ENCODE results near the gene NPPA. TPM values are rescaled to one million over a fixed set of nuclear protein-coding genes. Genes with fewer than 3 reads are reported as not detected.

The NPPA gene
- total RNA-seq, 1 donor from 2014 or later, result not detected

GRCh38 chr1:11836955-11837766 is 10.4 kb downstream of the NPPA start:
- no peaks in the 10 kb centered on the region for H3K27me3 Mint-ChIP-seq (ENCODE audit: low read depth)
- DNase-seq (ENCODE audit: low spot score), result no peak
- H3K4me1 Mint-ChIP-seq (ENCODE audit: low read depth), result peaks cover 17% of the 10 kb centered on the region
- H3K27ac Mint-ChIP-seq (ENCODE audit: unreplicated experiment), result no peak overlapping the region
- H3K4me3 Mint-ChIP-seq (ENCODE audit: unreplicated experiment), result no peak overlapping the region
- H3K9me3 Mint-ChIP-seq (ENCODE audit: low read depth), result no peaks in the 10 kb centered on the region
- peaks cover 43% of the 10 kb centered on the region for H3K36me3 Mint-ChIP-seq (ENCODE audit: low read depth)
- TF ChIP-seq CTCF (IDR thresholded peaks at IDR 0.05), result no peak

DNA sequence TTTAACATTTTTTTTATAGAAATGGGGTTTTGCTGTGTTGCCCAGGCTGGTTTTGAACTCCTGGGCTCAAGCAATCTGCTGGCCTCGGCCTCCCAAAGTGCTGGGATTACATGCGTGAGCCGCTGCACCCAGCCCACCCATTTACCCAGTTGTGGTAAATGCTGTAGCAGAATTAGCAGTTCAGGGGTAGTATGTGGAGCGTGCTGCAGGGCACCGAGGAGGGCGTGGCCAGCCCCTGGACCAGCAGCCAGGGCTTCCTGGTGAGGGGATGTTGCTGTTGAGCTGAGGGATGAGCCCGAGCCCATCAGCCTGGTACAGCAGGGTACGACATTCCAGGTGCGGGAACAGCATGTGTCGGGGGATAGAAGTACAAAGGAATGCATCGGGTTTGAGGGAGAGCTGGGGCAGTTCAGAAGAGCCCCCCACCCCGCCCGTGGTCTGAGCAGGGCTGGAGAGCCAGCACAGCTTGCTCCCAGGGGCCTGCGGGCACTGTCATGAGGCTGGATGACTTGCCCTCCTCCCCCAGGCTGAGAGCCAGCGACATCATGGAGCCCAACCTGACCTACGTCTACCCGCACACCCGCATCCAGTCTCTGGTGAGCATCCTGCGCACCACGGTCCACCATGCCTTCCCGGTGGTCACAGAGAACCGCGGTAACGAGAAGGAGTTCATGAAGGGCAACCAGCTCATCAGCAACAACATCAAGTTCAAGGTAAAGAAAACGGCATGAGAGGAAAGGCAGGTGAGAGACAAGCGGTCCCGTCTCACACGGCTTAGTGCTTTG is 11.9 kb downstream of the NPPA start:
- Mint-ChIP-seq H3K4me1 (ENCODE audit: low read depth) (peaks cover 8% of the 10 kb centered on the region), H3K27me3 (ENCODE audit: low read depth) (no peaks in the 10 kb centered on the region), H3K36me3 (ENCODE audit: low read depth) (peaks cover 35% of the 10 kb centered on the region), H3K27ac (ENCODE audit: unreplicated experiment) (no peak overlapping the region), H3K4me3 (ENCODE audit: unreplicated experiment) (no peak overlapping the region), H3K9me3 (ENCODE audit: low read depth) (no peaks in the 10 kb centered on the region)
- no peak for DNase-seq (ENCODE audit: low spot score)
- TF ChIP-seq CTCF (IDR thresholded peaks at IDR 0.05), result no peak

GRCh38 chr1:11833900-11834299 is 13.7 kb downstream of the NPPA start:
- no peak overlapping the region for H3K27ac Mint-ChIP-seq (ENCODE audit: unreplicated experiment)
- H3K27me3 Mint-ChIP-seq (ENCODE audit: low read depth), result no peaks in the 10 kb centered on the region
- no peaks in the 10 kb centered on the region for H3K9me3 Mint-ChIP-seq (ENCODE audit: low read depth)
- peaks cover 38% of the 10 kb centered on the region for H3K36me3 Mint-ChIP-seq (ENCODE audit: low read depth)
- H3K4me3 Mint-ChIP-seq (ENCODE audit: unreplicated experiment), result no peak overlapping the region
- H3K4me1 Mint-ChIP-seq (ENCODE audit: low read depth), result peaks cover 5% of the 10 kb centered on the region
- no peak for TF ChIP-seq CTCF (IDR thresholded peaks at IDR 0.05)
- no peak for DNase-seq (ENCODE audit: low spot score)

DNA sequence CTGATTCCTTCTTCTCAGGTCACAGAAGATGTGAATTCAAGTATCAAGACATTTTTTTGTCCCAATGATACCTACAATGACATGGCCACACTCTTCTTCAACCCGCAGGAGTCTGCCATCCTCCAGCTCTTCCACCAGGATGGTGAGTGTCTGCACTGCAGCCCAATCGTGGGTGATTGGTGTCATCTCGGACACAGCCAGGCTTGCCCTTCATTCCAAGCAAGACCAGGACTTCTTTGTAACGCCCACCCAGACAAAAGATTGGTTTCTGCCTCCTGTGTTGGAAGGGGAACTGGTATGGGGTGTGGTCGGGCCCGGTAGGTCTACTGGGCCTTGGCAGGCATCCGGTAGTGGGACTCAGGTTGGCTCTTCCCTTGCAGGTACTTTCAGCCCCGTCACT is 14.1 kb downstream of the NPPA start:
- Mint-ChIP-seq H3K9me3 (ENCODE audit: low read depth) (no peaks in the 10 kb centered on the region), H3K27me3 (ENCODE audit: low read depth) (no peaks in the 10 kb centered on the region), H3K27ac (ENCODE audit: unreplicated experiment) (no peak overlapping the region), H3K4me1 (ENCODE audit: low read depth) (peaks cover 1% of the 10 kb centered on the region), H3K4me3 (ENCODE audit: unreplicated experiment) (no peak overlapping the region), H3K36me3 (ENCODE audit: low read depth) (peaks cover 37% of the 10 kb centered on the region)
- no peak for TF ChIP-seq CTCF (IDR thresholded peaks at IDR 0.05)
- DNase-seq (ENCODE audit: low spot score), result no peak

- Mint-ChIP-seq H3K36me3 (ENCODE audit: low read depth) (peaks cover 41% of the 10 kb centered on the region), H3K4me3 (ENCODE audit: unreplicated experiment) (no peak overlapping the region), H3K27ac (ENCODE audit: unreplicated experiment) (no peak overlapping the region), H3K9me3 (ENCODE audit: low read depth) (no peaks in the 10 kb centered on the region), H3K4me1 (ENCODE audit: low read depth) (no peaks in the 10 kb centered on the region), H3K27me3 (ENCODE audit: low read depth) (no peaks in the 10 kb centered on the region)
- no peak for TF ChIP-seq CTCF (IDR thresholded peaks at IDR 0.05)
- DNase-seq (ENCODE audit: low spot score), result no peak
These were observed 15.4 kb downstream of the NPPA start for GRCh38 chr1:11831945-11832725.
